ENCODE results near the gene TRIM17.

DNA sequence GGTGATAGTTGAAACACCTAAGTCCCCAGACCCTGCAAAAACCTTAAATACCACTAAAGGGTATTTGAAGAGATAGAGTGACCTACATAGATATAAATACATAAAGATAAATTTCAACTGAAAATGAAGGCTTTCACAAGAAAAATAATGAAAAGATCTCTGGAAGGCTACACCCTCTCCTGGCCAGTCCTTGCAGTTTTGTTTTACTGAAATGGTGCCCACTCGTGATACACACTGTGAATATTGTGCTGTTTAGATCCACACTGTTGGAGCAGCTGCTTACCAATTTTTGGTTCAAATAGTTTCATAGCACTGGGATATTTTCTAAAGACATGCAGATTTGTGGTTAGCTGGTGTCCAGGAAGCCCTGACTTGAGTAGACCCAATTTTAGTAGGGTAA lies 39.1 kb upstream of the TRIM17 start:
- TF ChIP-seq, protein P1, sequence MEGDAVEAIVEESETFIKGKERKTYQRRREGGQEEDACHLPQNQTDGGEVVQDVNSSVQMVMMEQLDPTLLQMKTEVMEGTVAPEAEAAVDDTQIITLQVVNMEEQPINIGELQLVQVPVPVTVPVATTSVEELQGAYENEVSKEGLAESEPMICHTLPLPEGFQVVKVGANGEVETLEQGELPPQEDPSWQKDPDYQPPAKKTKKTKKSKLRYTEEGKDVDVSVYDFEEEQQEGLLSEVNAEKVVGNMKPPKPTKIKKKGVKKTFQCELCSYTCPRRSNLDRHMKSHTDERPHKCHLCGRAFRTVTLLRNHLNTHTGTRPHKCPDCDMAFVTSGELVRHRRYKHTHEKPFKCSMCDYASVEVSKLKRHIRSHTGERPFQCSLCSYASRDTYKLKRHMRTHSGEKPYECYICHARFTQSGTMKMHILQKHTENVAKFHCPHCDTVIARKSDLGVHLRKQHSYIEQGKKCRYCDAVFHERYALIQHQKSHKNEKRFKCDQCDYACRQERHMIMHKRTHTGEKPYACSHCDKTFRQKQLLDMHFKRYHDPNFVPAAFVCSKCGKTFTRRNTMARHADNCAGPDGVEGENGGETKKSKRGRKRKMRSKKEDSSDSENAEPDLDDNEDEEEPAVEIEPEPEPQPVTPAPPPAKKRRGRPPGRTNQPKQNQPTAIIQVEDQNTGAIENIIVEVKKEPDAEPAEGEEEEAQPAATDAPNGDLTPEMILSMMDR (optimal IDR thresholded peaks at IDR 0.05 in 1 of 3, IDR thresholded peaks at IDR 0.05 in 1 of 3, conservative IDR thresholded peaks at IDR 0.05 in 1 of 3; ENCODE audit: extremely low read depth in 1 of 3, insufficient read depth in 2 of 3, low read length in 3 of 3): peak in 2 of 3 experiments; percentile 23 to 27
- TF ChIP-seq EZH2 (IDR thresholded peaks at IDR 0.05; ENCODE audit: low read length): no peak
